ENCODE data around the gene MPRIP. TPM values are rescaled to one million over a fixed set of nuclear protein-coding genes. Genes with fewer than 3 reads are reported as not detected.

Gene MPRIP
- total RNA-seq, 1 donor from 2014 or later, result 345 TPM

GRCh38 chr17:17114592-17115225 lies 72.5 kb downstream of the MPRIP start:
- Mint-ChIP-seq H3K36me3 (ENCODE audit: low read depth) (no peaks in the 10 kb centered on the region), H3K27me3 (ENCODE audit: low read depth) (no peaks in the 10 kb centered on the region), H3K9me3 (ENCODE audit: low read depth) (no peaks in the 10 kb centered on the region), H3K27ac (ENCODE audit: unreplicated experiment) (no peak overlapping the region), H3K4me1 (ENCODE audit: low read depth) (peaks cover 44% of the 10 kb centered on the region), H3K4me3 (ENCODE audit: unreplicated experiment) (no peak overlapping the region)
- no peak for TF ChIP-seq CTCF (IDR thresholded peaks at IDR 0.05)
- DNase-seq (ENCODE audit: low spot score), result peak; percentile 38

GRCh38 chr17:17115620-17116019 lies 73.4 kb downstream of the MPRIP start:
- Mint-ChIP-seq H3K36me3 (ENCODE audit: low read depth) (no peaks in the 10 kb centered on the region), H3K27me3 (ENCODE audit: low read depth) (no peaks in the 10 kb centered on the region), H3K4me3 (ENCODE audit: unreplicated experiment) (no peak overlapping the region), H3K27ac (ENCODE audit: unreplicated experiment) (no peak overlapping the region), H3K9me3 (ENCODE audit: low read depth) (no peaks in the 10 kb centered on the region), H3K4me1 (ENCODE audit: low read depth) (peaks cover 48% of the 10 kb centered on the region)
- no peak for TF ChIP-seq CTCF (IDR thresholded peaks at IDR 0.05)
- peak; percentile 26 for DNase-seq (ENCODE audit: low spot score)

GRCh38 chr17:17116406-17116805 lies 74.1 kb downstream of the MPRIP start:
- Mint-ChIP-seq H3K36me3 (ENCODE audit: low read depth) (no peaks in the 10 kb centered on the region), H3K4me3 (ENCODE audit: unreplicated experiment) (no peak overlapping the region), H3K27ac (ENCODE audit: unreplicated experiment) (no peak overlapping the region), H3K4me1 (ENCODE audit: low read depth) (peaks cover 56% of the 10 kb centered on the region), H3K9me3 (ENCODE audit: low read depth) (no peaks in the 10 kb centered on the region), H3K27me3 (ENCODE audit: low read depth) (no peaks in the 10 kb centered on the region)
- peak; percentile 58 for DNase-seq (ENCODE audit: low spot score)
- no peak for TF ChIP-seq CTCF (IDR thresholded peaks at IDR 0.05)

- Mint-ChIP-seq H3K27me3 (ENCODE audit: low read depth) (no peaks in the 10 kb centered on the region), H3K4me3 (ENCODE audit: unreplicated experiment) (no peak overlapping the region), H3K36me3 (ENCODE audit: low read depth) (no peaks in the 10 kb centered on the region), H3K27ac (ENCODE audit: unreplicated experiment) (no peak overlapping the region), H3K9me3 (ENCODE audit: low read depth) (no peaks in the 10 kb centered on the region), H3K4me1 (ENCODE audit: low read depth) (peaks cover 64% of the 10 kb centered on the region)
- peak; percentile 46 for DNase-seq (ENCODE audit: low spot score)
- no peak for TF ChIP-seq CTCF (IDR thresholded peaks at IDR 0.05)
These were observed 75.7 kb downstream of the MPRIP start for GRCh38 chr17:17117923-17118322.

- Mint-ChIP-seq H3K36me3 (ENCODE audit: low read depth) (no peaks in the 10 kb centered on the region), H3K4me1 (ENCODE audit: low read depth) (peaks cover 66% of the 10 kb centered on the region), H3K27me3 (ENCODE audit: low read depth) (no peaks in the 10 kb centered on the region), H3K4me3 (ENCODE audit: unreplicated experiment) (no peak overlapping the region), H3K27ac (ENCODE audit: unreplicated experiment) (peak overlapping the region; percentile 27), H3K9me3 (ENCODE audit: low read depth) (no peaks in the 10 kb centered on the region)
- peak; percentile 66 for DNase-seq (ENCODE audit: low spot score)
- no peak for TF ChIP-seq CTCF (IDR thresholded peaks at IDR 0.05)
These were observed 76.1 kb downstream of the MPRIP start for GRCh38 chr17:17118399-17118798.

All from chondrocyte (in vitro differentiated cells).